Stomach (tissue), 9 donors: ENCODE measurements around the gene KY. TPM values are rescaled to one million over a fixed set of nuclear protein-coding genes. Genes with fewer than 3 reads are reported as not detected.

ENCODE experiments used
- DNase-seq, 2 donors: peaks; one replicate each; pipeline versions ENCODE4 v3.0.0 to v3.0.0-alpha.2; 2013 to 2019
- H3K27ac ChIP-seq, 5 donors: fragments of 200-600 bp in 4 of 5; sonication (generic) in 4 of 5; one replicate each; pipeline ENCODE4 v1.5.1; 2013 to 2019; ENCODE audit warnings: mild to moderate bottlenecking in 1 of 5, moderate library complexity in 1 of 5
- H3K27me3 ChIP-seq, 3 donors: fragments of 200-600 bp; sonication (generic); one replicate each; pipeline ENCODE4 v1.5.1; 2017 to 2019; ENCODE audit warnings: mixed run types in 1 of 3
- H3K36me3 ChIP-seq, 4 donors: fragments of 200-600 bp; sonication (generic); 1 replicate in 3 of 4; 2 replicates in 1 of 4; pipeline ENCODE4 v1.5.1; 2016 to 2019
- H3K4me1 ChIP-seq, 4 donors: fragments of 200-600 bp; sonication (generic); one replicate each; pipeline ENCODE4 v1.5.1; 2016 to 2019
- H3K4me3 ChIP-seq, 4 donors: fragments of 200-600 bp; sonication (generic) in 3 of 4; one replicate each; pipeline ENCODE4 v1.5.1; 2016 to 2019; ENCODE audit warnings: mild to moderate bottlenecking in 1 of 4
- H3K9me3 ChIP-seq, 4 donors: fragments of 200-600 bp; sonication (generic); one replicate each; pipeline ENCODE4 v1.5.1; 2016 to 2019
- EP300 ChIP-seq: sonication (generic); formaldehyde crosslinking; IDR thresholded peaks from one replicate; pipeline ENCODE4 v1.6.1; 2017; ENCODE audit warnings: antibody characterized with exemption
- POLR2A ChIP-seq, 4 donors: fragments of 450-650 bp; IDR thresholded peaks; one replicate each; pipeline ENCODE4 v1.6.1; 2016; ENCODE audit warnings: antibody characterized with exemption in 4 of 4, control low read depth in 2 of 4, mild to moderate bottlenecking in 1 of 4, moderate library complexity in 1 of 4
- POLR2AphosphoS5 ChIP-seq, 3 donors: sonication (generic); formaldehyde crosslinking; IDR thresholded peaks; one replicate each; pipeline ENCODE4 v1.6.1; 2016; ENCODE audit warnings: antibody characterized with exemption in 3 of 3
- WGBS, 5 donors: extraction: QIAGEN DNeasy Blood & Tissue Kit in 3 of 5; methylation state at CpG; one replicate each; pipeline versions ENCODE4 v1.1.5 to v1.1.7; 2013 to 2018; 5-methylcytosine and 5-hydroxymethylcytosine counted together
- intact Hi-C: fragments of 100-400 bp; cut with DNase I; formaldehyde crosslinking; loops from one replicate; pipeline ENCODE4 v1.15.1; 2023; ENCODE audit warnings: low total_unique reads
- polyA plus RNA-seq, 3 donors: library from polyadenylated mRNA; stranded (reverse); fragments of 200-250 nt; gene quantifications; one replicate each; pipeline ENCODE4 v1.2.3, GENCODE V29; 2013
- total RNA-seq, 5 donors: library from RNA; depleted of rRNA; stranded (reverse); fragments of >200 nt; gene quantifications; one replicate each; pipeline versions ENCODE4 v1.1.0 to v1.2.3, GENCODE V29; 2014 to 2016
- TF ChIP-seq, protein P1 (sequence below), 7 experiments: fragments of 450-650 bp in 4 of 7; fragments of 200-600 bp in 3 of 7; sonication (generic) in 3 of 7; IDR thresholded peaks; one replicate each; pipeline ENCODE4 v1.5.1; 2016 to 2019; ENCODE audit warnings: antibody characterized with exemption in 7 of 7, control low read depth in 2 of 7, mild to moderate bottlenecking in 1 of 7
- donor health status: healthy with polysubstance abuse.
- donor health status: Bipolar disorder and iron deficiency.
- donor health status: healthy.

The KY gene
- total and polyA plus RNA-seq, 8 donors, result 0.12 to 3.6 (median 0.31) TPM; not detected in 3

DNA sequence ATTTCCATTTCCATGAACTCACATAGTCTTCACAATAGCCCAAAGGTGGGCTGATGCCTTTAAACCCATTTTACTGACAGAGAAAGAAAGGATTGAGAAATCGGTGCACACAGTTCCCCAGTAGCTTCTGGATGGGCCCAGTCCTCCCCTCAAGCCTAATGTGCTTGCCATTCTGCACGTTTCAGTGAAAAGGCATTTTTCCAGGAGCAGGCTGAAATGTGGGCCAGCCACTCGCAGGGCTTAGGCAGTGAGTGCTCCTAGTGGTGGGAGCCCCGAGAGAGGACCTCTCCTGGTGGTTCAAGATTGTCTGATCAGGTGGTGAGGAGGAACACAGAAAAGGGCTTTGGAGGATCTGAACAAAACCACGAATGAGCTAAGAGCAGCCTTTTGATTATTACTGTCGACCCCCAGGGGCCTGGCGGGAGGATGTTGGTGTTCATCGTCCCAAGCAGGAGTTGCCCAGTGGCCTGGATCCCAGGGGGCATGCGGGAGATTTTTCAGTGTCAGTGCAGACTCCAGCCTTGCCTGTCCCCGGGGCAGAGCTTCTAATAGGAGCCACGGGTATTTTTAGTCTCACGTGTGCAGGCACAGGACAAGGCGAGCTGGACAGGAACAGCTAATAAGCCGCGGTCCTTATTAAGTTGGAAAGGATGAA, 8.7 kb upstream of the KY start:
- Histone ChIP-seq H3K27me3 (no peaks in the 10 kb centered on the region), H3K4me1 (no peaks in the 10 kb centered on the region), H3K27ac (no peak overlapping the region), H3K9me3 (peaks cover 0 to 5% (median 0%) of the 10 kb centered on the region in 4 donors), H3K4me3 (no peak overlapping the region), H3K36me3 (no peaks in the 10 kb centered on the region)
- TF ChIP-seq POLR2A (IDR thresholded peaks at IDR 0.05) (no peak), EP300 (no peak), POLR2AphosphoS5 (IDR thresholded peaks at IDR 0.05) (no peak)
- TF ChIP-seq, protein P1, sequence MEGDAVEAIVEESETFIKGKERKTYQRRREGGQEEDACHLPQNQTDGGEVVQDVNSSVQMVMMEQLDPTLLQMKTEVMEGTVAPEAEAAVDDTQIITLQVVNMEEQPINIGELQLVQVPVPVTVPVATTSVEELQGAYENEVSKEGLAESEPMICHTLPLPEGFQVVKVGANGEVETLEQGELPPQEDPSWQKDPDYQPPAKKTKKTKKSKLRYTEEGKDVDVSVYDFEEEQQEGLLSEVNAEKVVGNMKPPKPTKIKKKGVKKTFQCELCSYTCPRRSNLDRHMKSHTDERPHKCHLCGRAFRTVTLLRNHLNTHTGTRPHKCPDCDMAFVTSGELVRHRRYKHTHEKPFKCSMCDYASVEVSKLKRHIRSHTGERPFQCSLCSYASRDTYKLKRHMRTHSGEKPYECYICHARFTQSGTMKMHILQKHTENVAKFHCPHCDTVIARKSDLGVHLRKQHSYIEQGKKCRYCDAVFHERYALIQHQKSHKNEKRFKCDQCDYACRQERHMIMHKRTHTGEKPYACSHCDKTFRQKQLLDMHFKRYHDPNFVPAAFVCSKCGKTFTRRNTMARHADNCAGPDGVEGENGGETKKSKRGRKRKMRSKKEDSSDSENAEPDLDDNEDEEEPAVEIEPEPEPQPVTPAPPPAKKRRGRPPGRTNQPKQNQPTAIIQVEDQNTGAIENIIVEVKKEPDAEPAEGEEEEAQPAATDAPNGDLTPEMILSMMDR (IDR thresholded peaks at IDR 0.05), result no peak
- 78 to 82% (median 81%) methylated on average over 15 of the region's 15 CpGs for WGBS, 5 donors
- DNase-seq, result no peak
- intact Hi-C loops, result no loop called here

DNA sequence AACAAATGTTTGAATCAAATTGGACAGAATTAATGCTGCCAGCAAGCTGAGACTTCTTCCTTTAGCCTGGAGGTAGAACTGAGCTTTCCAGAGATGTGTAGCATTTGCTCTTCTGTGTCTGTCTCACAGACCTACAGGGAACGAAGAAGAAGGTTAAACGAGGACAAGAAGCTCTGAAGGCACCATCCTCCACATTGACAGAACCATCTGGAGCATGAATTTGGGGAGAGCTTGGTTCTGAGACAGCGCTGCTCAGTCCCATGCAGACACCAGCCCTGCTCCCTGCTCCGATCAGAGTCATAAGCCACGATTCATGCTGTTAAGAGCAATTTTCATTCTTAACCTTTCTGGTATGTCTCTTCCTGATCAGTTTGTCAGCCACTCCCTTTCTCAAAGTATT, 7.7 kb upstream of the KY start:
- 76 to 86% (median 83%) methylated on average over 5 of the region's 5 CpGs for WGBS, 5 donors
- TF ChIP-seq POLR2A (IDR thresholded peaks at IDR 0.05), result no peak
- DNase-seq, result no peak
- peaks cover 0 to 5% (median 0%) of the 10 kb centered on the region in 4 donors for H3K9me3 ChIP-seq
- intact Hi-C loops, result no loop called here
- no peaks in the 10 kb centered on the region for H3K4me1 ChIP-seq
- H3K36me3 ChIP-seq, result no peaks in the 10 kb centered on the region
- no peak overlapping the region for H3K4me3 ChIP-seq
- H3K27me3 ChIP-seq, result no peaks in the 10 kb centered on the region
- H3K27ac ChIP-seq, result no peak overlapping the region

DNA sequence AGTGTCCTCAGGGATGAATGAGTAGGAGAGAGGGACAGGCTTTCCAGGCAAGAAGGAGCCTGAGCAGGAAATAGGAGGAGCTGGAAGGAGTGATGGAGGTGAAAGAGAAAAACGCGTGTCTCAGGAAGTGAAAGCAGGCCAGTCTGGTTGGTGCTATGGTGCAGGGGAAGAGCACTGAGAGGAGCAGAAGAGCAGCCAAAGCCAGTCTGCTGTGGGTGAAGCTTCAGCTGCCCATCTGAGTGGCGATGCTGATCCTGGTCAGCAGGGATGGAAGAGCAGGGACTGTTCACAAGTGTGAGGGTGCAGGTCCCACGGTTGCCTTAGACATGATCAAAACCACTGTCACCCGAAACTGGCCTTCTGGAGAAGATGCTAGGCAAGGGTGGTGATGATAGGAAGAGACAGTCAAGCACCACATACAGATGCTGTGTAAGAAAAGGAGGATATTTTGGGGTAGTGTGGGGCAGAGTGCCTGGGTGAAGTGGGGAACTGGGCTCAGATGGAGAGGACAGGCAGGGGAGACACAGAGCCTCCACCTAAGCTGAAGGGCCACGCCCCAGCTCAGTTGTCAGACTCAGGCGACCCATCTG, 5.5 kb upstream of the KY start:
- H3K4me1 ChIP-seq, result peaks cover 5 to 15% (median 11%) of the 10 kb centered on the region in 4 donors
- intact Hi-C loops, result no loop called here
- H3K27ac ChIP-seq, result no peak overlapping the region
- H3K9me3 ChIP-seq, result no peaks in the 10 kb centered on the region
- no peaks in the 10 kb centered on the region for H3K27me3 ChIP-seq
- no peak overlapping the region for H3K4me3 ChIP-seq
- no peaks in the 10 kb centered on the region for H3K36me3 ChIP-seq
- 73 to 80% (median 78%) methylated on average over 7 of the region's 7 CpGs for WGBS, 5 donors
- DNase-seq, result no peak
- no peak for TF ChIP-seq POLR2A (IDR thresholded peaks at IDR 0.05)
- TF ChIP-seq, protein P1 (IDR thresholded peaks at IDR 0.05), result no peak
- TF ChIP-seq POLR2AphosphoS5 (IDR thresholded peaks at IDR 0.05), result no peak
- no peak for TF ChIP-seq EP300

DNA sequence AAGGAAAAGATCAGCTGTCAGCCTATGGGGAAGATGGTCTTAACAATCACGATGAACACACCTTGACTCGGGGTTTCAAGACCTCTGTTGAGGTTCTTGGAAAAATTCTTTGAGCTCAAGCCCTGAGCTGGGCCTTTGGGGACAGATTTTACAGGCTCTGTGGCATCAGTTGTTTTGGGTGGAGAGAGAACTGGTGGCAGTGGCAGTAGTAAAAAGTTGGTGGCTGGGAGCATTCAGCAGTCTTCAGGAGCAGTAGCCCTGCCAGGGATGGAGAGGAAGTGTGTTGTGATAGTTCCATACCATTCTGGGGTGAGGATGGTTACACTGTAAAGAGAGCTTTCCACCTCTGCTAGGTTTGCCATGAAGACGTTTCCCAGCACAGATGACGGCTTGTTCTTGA, 4.9 kb upstream of the KY start:
- Histone ChIP-seq H3K27me3 (peaks cover 0 to 6% (median 6%) of the 10 kb centered on the region in 3 donors), H3K4me1 (peaks cover 8 to 21% (median 17%) of the 10 kb centered on the region in 4 donors), H3K9me3 (no peaks in the 10 kb centered on the region), H3K4me3 (no peak overlapping the region), H3K27ac (no peak overlapping the region), H3K36me3 (no peaks in the 10 kb centered on the region)
- DNase-seq, result no peak
- TF ChIP-seq EP300, result no peak
- TF ChIP-seq POLR2AphosphoS5 (IDR thresholded peaks at IDR 0.05), result no peak
- TF ChIP-seq, protein P1 (IDR thresholded peaks at IDR 0.05), result no peak
- no peak for TF ChIP-seq POLR2A (IDR thresholded peaks at IDR 0.05)
- intact Hi-C loops, result no loop called here
- 73 to 91% (median 87%) methylated on average over 4 of the region's 4 CpGs for WGBS, 5 donors

DNA sequence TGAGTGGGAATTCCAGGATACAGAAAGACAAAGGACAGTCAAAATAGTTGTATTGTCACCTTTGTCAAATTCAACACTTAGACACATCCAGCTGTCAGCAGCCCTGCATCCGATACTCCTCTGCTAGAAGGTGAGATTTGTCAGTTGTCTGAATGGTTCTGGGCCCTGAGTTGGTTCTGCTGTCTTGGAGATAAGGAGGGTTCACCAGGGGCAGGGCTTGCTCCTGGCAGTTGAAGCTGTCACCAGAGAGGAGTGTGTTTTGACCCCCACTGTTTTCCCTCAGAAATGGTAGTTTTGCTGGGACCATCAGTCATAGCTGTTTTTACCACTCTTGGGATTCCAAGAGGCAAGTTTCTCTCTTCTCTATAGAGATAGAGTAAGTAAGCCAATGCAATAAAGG, 3.2 kb upstream of the KY start:
- no peaks in the 10 kb centered on the region for H3K36me3 ChIP-seq
- TF ChIP-seq POLR2A (IDR thresholded peaks at IDR 0.05) (no peak), EP300 (no peak), POLR2AphosphoS5 (IDR thresholded peaks at IDR 0.05) (no peak)
- TF ChIP-seq, protein P1 (IDR thresholded peaks at IDR 0.05), result no peak
- whole genome bisulfite sequencing, 5 donors, result 80 to 100% (median 87%) methylated on average over 1 of the region's 1 CpG
- intact Hi-C loops, result no loop called here
- peaks cover 13 to 33% (median 22%) of the 10 kb centered on the region in 4 donors for H3K4me1 ChIP-seq
- H3K27ac ChIP-seq, result no peak overlapping the region
- H3K27me3 ChIP-seq, result peaks cover 0 to 12% (median 10%) of the 10 kb centered on the region in 3 donors
- H3K9me3 ChIP-seq, result no peaks in the 10 kb centered on the region
- DNase-seq, result no peak
- H3K4me3 ChIP-seq, result no peak overlapping the region
